Body of pancreas (tissue), 4 donors: ENCODE measurements around the gene PPP3CB.

Experiments
- CTCF ChIP-seq, 7 experiments: fragments of 450-650 bp in 4 of 7; fragments of 200-600 bp in 3 of 7; sonication (generic) in 3 of 7; IDR thresholded peaks; one replicate each; pipeline ENCODE4 v1.5.1; 2016 to 2019; ENCODE audit warnings: antibody characterized with exemption in 7 of 7
- POLR2A ChIP-seq, 3 donors: fragments of 450-650 bp; IDR thresholded peaks; one replicate each; pipeline ENCODE4 v1.6.1; 2016; ENCODE audit warnings: antibody characterized with exemption in 3 of 3, mild to moderate bottlenecking in 2 of 3

- TF ChIP-seq POLR2A (IDR thresholded peaks at IDR 0.05), result no peak
- TF ChIP-seq CTCF (IDR thresholded peaks at IDR 0.05), result no peak
These were observed 97.8 kb downstream of the PPP3CB start for GRCh38 chr10:73398024-73398423.
